ENCODE data around the gene DUSP16. TPM values are rescaled to one million over a fixed set of nuclear protein-coding genes. Genes with fewer than 3 reads are reported as not detected.

The DUSP16 gene
- total RNA-seq, 5 donors from 2014 or later (not counting 1 experiment from before 2014, with no cell fraction given) = 44.6 to 72.3 (median 61.0) TPM

- H3K36me3 Mint-ChIP-seq = peaks cover 9% of the 10 kb centered on the region
- no peak overlapping the region for H3K4me3 Mint-ChIP-seq
- Histone ChIP-seq H3K4me1 (ENCODE audit: control insufficient read depth in 1 of 2, extremely low read depth in 1 of 2, insufficient read depth in 2 of 2, low read length in 2 of 2) (peaks cover 13 to 20% of the 10 kb centered on the region in 2 experiments), H3K9me3 (no peaks in the 10 kb centered on the region), H3K27me3 (replicated peaks in 1 of 2; ENCODE audit: control insufficient read depth in 2 of 2, extremely low read depth in 1 of 2, insufficient read depth in 2 of 2, low read length in 1 of 2) (no peaks in the 10 kb centered on the region), H3K36me3 (ENCODE audit: control insufficient read depth in 2 of 2, extremely low read depth in 1 of 2, insufficient read depth in 1 of 2, low read length in 1 of 2) (no peaks in the 10 kb centered on the region), H3K4me3 (ENCODE audit: control insufficient read depth in 1 of 2, extremely low read depth in 1 of 2, low read length in 1 of 2) (no peak overlapping the region), H3K27ac (ENCODE audit: low read length) (no peak overlapping the region)
- peak overlapping the region; percentile 39 to 55 for H3K27ac Mint-ChIP-seq
- H3K4me1 Mint-ChIP-seq = peaks cover 50 to 68% (median 68%) of the 10 kb centered on the region in 3 donors
- ATAC-seq (replicated peaks in 1 of 4) = no peak
- CTCF ChIA-PET = no interaction called here
- no CpG with 5 or more reads among the region's 2 CpGs for WGBS (ENCODE audit: insufficient coverage)
- no peaks in the 10 kb centered on the region for H3K27me3 Mint-ChIP-seq
- POLR2A ChIA-PET = no interaction called here
- no peaks in the 10 kb centered on the region for H3K9me3 Mint-ChIP-seq
- DNase-seq = no peak
Observed at GRCh38 chr12:12531194-12531593, 31.5 kb downstream of the DUSP16 start.

- Mint-ChIP-seq H3K4me1 (peaks cover 48 to 64% (median 62%) of the 10 kb centered on the region in 3 donors), H3K4me3 (no peak overlapping the region), H3K27ac (peak overlapping the region; percentile 94 to 99), H3K9me3 (no peaks in the 10 kb centered on the region), H3K27me3 (no peaks in the 10 kb centered on the region), H3K36me3 (peaks cover 9% of the 10 kb centered on the region)
- peak overlapping the region; percentile 19 for H3K27ac ChIP-seq (ENCODE audit: low read length)
- no peak overlapping the region for H3K4me3 ChIP-seq (ENCODE audit: control insufficient read depth in 1 of 2, extremely low read depth in 1 of 2, low read length in 1 of 2)
- DNase-seq = no peak
- CTCF ChIA-PET = no interaction called here
- peaks cover 13 to 20% of the 10 kb centered on the region in 2 experiments for H3K4me1 ChIP-seq (ENCODE audit: control insufficient read depth in 1 of 2, extremely low read depth in 1 of 2, insufficient read depth in 2 of 2, low read length in 2 of 2)
- H3K9me3 ChIP-seq = no peaks in the 10 kb centered on the region
- ATAC-seq (replicated peaks in 1 of 4) = no peak
- WGBS (ENCODE audit: insufficient coverage) = no CpG with 5 or more reads among the region's 2 CpGs
- no peaks in the 10 kb centered on the region for H3K36me3 ChIP-seq (ENCODE audit: control insufficient read depth in 2 of 2, extremely low read depth in 1 of 2, insufficient read depth in 1 of 2, low read length in 1 of 2)
- POLR2A ChIA-PET = interaction anchor here in 1 of 2 donors (0.9 kb wide), 1 partner anchor 168 kb away, joined by 9 read pairs; no protein-coding TSS in a partner anchor
- no peaks in the 10 kb centered on the region for H3K27me3 ChIP-seq (replicated peaks in 1 of 2; ENCODE audit: control insufficient read depth in 2 of 2, extremely low read depth in 1 of 2, insufficient read depth in 2 of 2, low read length in 1 of 2)
Observed at GRCh38 chr12:12529783-12530421, 32.8 kb downstream of the DUSP16 start.

GRCh38 chr12:12528361-12529270, 34.0 kb downstream of the DUSP16 start:
- Histone ChIP-seq H3K4me3 (ENCODE audit: control insufficient read depth in 1 of 2, extremely low read depth in 1 of 2, low read length in 1 of 2) (no peak overlapping the region), H3K9me3 (no peaks in the 10 kb centered on the region), H3K36me3 (ENCODE audit: control insufficient read depth in 2 of 2, extremely low read depth in 1 of 2, insufficient read depth in 1 of 2, low read length in 1 of 2) (no peaks in the 10 kb centered on the region), H3K27me3 (replicated peaks in 1 of 2; ENCODE audit: control insufficient read depth in 2 of 2, extremely low read depth in 1 of 2, insufficient read depth in 2 of 2, low read length in 1 of 2) (no peaks in the 10 kb centered on the region), H3K27ac (ENCODE audit: low read length) (peak overlapping the region; percentile 71), H3K4me1 (ENCODE audit: control insufficient read depth in 1 of 2, extremely low read depth in 1 of 2, insufficient read depth in 2 of 2, low read length in 2 of 2) (peaks cover 13 to 16% of the 10 kb centered on the region in 2 experiments)
- Mint-ChIP-seq H3K4me1 (peaks cover 39 to 60% (median 58%) of the 10 kb centered on the region in 3 donors), H3K27me3 (no peaks in the 10 kb centered on the region), H3K27ac (peak overlapping the region; percentile 94 to 99), H3K4me3 (peak overlapping the region in 2 of 3 donors; percentile 16 to 59), H3K36me3 (peaks cover 11% of the 10 kb centered on the region), H3K9me3 (no peaks in the 10 kb centered on the region)
- ATAC-seq (replicated peaks in 1 of 4) = peak; percentile 11 to 60 (median 42)
- POLR2A ChIA-PET = interaction anchor here (0.6 to 1.0 kb wide), 5 partner anchors 27 to 169 kb away, joined by 3 to 9 read pairs (median 3); no protein-coding TSS in a partner anchor
- peak in 1 of 35 experiments; percentile 6 for DNase-seq
- CTCF ChIA-PET = interaction anchor here in 1 of 2 donors (1.1 to 1.5 kb wide), 3 partner anchors 19 to 35 kb away, joined by 3 read pairs; no protein-coding TSS in a partner anchor
- WGBS (ENCODE audit: insufficient coverage) = 90% methylated on average over 2 of the region's 6 CpGs

- H3K4me3 Mint-ChIP-seq = peak overlapping the region; percentile 16 to 59 (median 53)
- POLR2A ChIA-PET = interaction anchor here (0.5 to 1.0 kb wide), 6 partner anchors 26 to 284 kb away, joined by 3 to 7 read pairs (median 3); no protein-coding TSS in a partner anchor
Observed at GRCh38 chr12:12527820-12528296, 34.8 kb downstream of the DUSP16 start.

GRCh38 chr12:12524128-12524527, 38.5 kb downstream of the DUSP16 start:
- Histone ChIP-seq H3K27me3 (replicated peaks in 1 of 2; ENCODE audit: control insufficient read depth in 2 of 2, extremely low read depth in 1 of 2, insufficient read depth in 2 of 2, low read length in 1 of 2) (no peaks in the 10 kb centered on the region), H3K27ac (ENCODE audit: low read length) (no peak overlapping the region), H3K36me3 (ENCODE audit: control insufficient read depth in 2 of 2, extremely low read depth in 1 of 2, insufficient read depth in 1 of 2, low read length in 1 of 2) (peaks cover 0 to 13% of the 10 kb centered on the region in 2 donors), H3K9me3 (no peaks in the 10 kb centered on the region), H3K4me3 (ENCODE audit: control insufficient read depth in 1 of 2, extremely low read depth in 1 of 2, low read length in 1 of 2) (no peak overlapping the region), H3K4me1 (ENCODE audit: control insufficient read depth in 1 of 2, extremely low read depth in 1 of 2, insufficient read depth in 2 of 2, low read length in 2 of 2) (peaks cover 13 to 16% of the 10 kb centered on the region in 2 experiments)
- CTCF ChIA-PET = interaction anchor here in 1 of 2 donors (0.6 kb wide), 1 partner anchor 732 kb away, joined by 5 read pairs; no protein-coding TSS in a partner anchor
- Mint-ChIP-seq H3K36me3 (peaks cover 29% of the 10 kb centered on the region), H3K4me1 (peaks cover 49 to 78% (median 75%) of the 10 kb centered on the region in 3 donors), H3K9me3 (no peaks in the 10 kb centered on the region), H3K27ac (peak overlapping the region; percentile 23 to 48), H3K4me3 (no peak overlapping the region), H3K27me3 (no peaks in the 10 kb centered on the region)
- no peak for DNase-seq
- POLR2A ChIA-PET = no interaction called here
- no peak for ATAC-seq (replicated peaks in 1 of 4)

More at GRCh38 chr12:12527820-12528296, 34.8 kb downstream of the DUSP16 start:
- DNase-seq (peak in 9 of 35 experiments; percentile 5 to 40 (median 12)), ATAC-seq (replicated peaks in 1 of 4) (peak; percentile 62 to 89 (median 76))
- H3K27ac Mint-ChIP-seq = peak overlapping the region; percentile 94 to 99
- Histone ChIP-seq H3K27ac (ENCODE audit: low read length) (peak overlapping the region; percentile 71), H3K4me1 (ENCODE audit: control insufficient read depth in 1 of 2, extremely low read depth in 1 of 2, insufficient read depth in 2 of 2, low read length in 2 of 2) (peaks cover 13 to 16% of the 10 kb centered on the region in 2 experiments), H3K36me3 (ENCODE audit: control insufficient read depth in 2 of 2, extremely low read depth in 1 of 2, insufficient read depth in 1 of 2, low read length in 1 of 2) (no peaks in the 10 kb centered on the region), H3K9me3 (no peaks in the 10 kb centered on the region), H3K27me3 (replicated peaks in 1 of 2; ENCODE audit: control insufficient read depth in 2 of 2, extremely low read depth in 1 of 2, insufficient read depth in 2 of 2, low read length in 1 of 2) (no peaks in the 10 kb centered on the region), H3K4me3 (ENCODE audit: control insufficient read depth in 1 of 2, extremely low read depth in 1 of 2, low read length in 1 of 2) (no peak overlapping the region)
- WGBS (ENCODE audit: insufficient coverage) = 71% methylated on average over 4 of the region's 5 CpGs
- H3K27me3 Mint-ChIP-seq = no peaks in the 10 kb centered on the region
- H3K36me3 Mint-ChIP-seq = peaks cover 12% of the 10 kb centered on the region
- CTCF ChIA-PET = interaction anchor here (0.6 to 1.5 kb wide), 5 partner anchors 19 to 36 kb away, joined by 3 read pairs; no protein-coding TSS in a partner anchor
- no peaks in the 10 kb centered on the region for H3K9me3 Mint-ChIP-seq
- peaks cover 42 to 60% (median 60%) of the 10 kb centered on the region in 3 donors for H3K4me1 Mint-ChIP-seq

- Mint-ChIP-seq H3K4me3 (no peak overlapping the region), H3K9me3 (no peaks in the 10 kb centered on the region), H3K27ac (peak overlapping the region in 1 of 2 donors; percentile 48), H3K27me3 (no peaks in the 10 kb centered on the region), H3K36me3 (peaks cover 38% of the 10 kb centered on the region), H3K4me1 (peaks cover 41 to 75% (median 66%) of the 10 kb centered on the region in 3 donors)
- H3K4me1 ChIP-seq (ENCODE audit: control insufficient read depth in 1 of 2, extremely low read depth in 1 of 2, insufficient read depth in 2 of 2, low read length in 2 of 2) = peaks cover 10 to 14% of the 10 kb centered on the region in 2 experiments
- no peak overlapping the region for H3K27ac ChIP-seq (ENCODE audit: low read length)
- H3K9me3 ChIP-seq = no peaks in the 10 kb centered on the region
- ChIA-PET CTCF (interaction anchor here in 1 of 2 donors (0.5 to 0.7 kb wide), 2 partner anchors 21 to 105 kb away, joined by 3 read pairs; no protein-coding TSS in a partner anchor), POLR2A (interaction anchor here (0.6 to 0.7 kb wide), 4 partner anchors 20 to 165 kb away, joined by 3 read pairs; no protein-coding TSS in a partner anchor)
- ATAC-seq (replicated peaks in 1 of 4) (no peak), DNase-seq (no peak)
- peaks cover 0 to 13% of the 10 kb centered on the region in 2 donors for H3K36me3 ChIP-seq (ENCODE audit: control insufficient read depth in 2 of 2, extremely low read depth in 1 of 2, insufficient read depth in 1 of 2, low read length in 1 of 2)
- H3K4me3 ChIP-seq (ENCODE audit: control insufficient read depth in 1 of 2, extremely low read depth in 1 of 2, low read length in 1 of 2) = no peak overlapping the region
- no peaks in the 10 kb centered on the region for H3K27me3 ChIP-seq (replicated peaks in 1 of 2; ENCODE audit: control insufficient read depth in 2 of 2, extremely low read depth in 1 of 2, insufficient read depth in 2 of 2, low read length in 1 of 2)
Observed at GRCh38 chr12:12523229-12523628, 39.4 kb downstream of the DUSP16 start.
